IPS DF 4.7 (cell line): ENCODE measurements around the gene HERC4.
"Not testable (repeated sequence)": the region's sequence is repeated elsewhere in the genome, so short reads cannot be mapped to it uniquely, and the experiment has no call there.

Source experiments
- DNase-seq: peaks from one replicate; pipeline ENCODE4 v3.0.0-alpha.2; 2013; ENCODE audit warnings: low spot score; ENCODE audit errors: extremely low read depth

Gene HERC4

DNA sequence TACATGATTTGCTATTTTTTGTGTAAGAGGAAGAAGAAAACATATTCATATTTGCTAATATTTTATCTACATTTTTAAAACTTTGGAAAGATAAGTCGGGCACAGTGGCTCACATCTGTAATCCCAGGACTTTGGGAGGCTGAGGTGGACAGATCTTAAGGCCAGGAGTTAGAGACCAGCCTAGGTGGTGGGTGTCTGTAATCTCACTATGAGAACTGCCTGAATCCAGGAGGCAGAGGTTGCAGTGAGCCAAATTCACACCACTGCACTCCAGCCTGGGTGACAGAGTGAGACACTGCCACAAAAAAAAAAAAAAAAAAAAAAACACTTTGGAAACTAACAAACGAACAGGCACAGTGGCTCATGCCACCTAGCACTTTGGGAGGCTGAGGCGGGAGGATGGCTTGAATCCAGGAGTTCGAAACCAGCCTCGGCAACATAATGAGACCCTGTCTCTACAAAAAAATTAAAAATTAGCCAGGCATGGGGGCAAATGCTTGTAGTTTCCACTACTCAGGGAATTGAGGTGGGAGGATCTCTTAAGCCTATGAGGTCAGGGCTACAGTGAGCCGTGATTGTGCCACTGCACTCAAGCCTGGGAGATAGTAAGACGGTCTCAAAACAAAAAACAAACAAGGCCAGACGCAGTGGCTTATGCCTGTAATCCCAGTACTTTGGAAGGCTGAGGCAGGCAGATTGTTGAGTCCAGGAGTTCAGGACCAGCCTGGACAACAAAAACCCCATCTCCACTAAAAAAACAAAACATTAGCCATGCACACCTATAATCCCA lies 25.6 kb downstream of the HERC4 start:
- no peak for DNase-seq

GRCh38 chr10:68047554-68048327 lies 27.3 kb downstream of the HERC4 start:
- no peak for DNase-seq

GRCh38 chr10:68047122-68047521 lies 28.0 kb downstream of the HERC4 start:
- no peak for DNase-seq

DNA sequence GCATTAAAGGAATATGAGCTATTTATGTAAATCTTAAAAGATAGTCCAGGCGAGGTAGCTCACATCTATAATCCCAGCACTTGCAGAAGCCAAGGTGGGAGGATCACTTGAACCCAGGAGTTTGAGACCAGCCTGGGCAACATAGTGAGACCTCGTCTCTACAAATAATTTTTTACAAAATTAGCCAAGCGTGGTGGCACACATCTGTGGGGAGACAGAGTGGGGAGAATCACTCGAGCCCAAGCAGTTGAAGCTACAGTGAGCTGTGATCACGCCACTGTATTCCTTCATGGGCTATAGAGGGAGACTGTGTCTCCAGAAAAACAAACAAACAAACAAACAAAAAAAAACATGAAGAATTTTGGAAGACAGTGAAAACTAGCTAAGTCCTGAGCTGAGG lies 28.4 kb downstream of the HERC4 start:
- no peak for DNase-seq

DNA sequence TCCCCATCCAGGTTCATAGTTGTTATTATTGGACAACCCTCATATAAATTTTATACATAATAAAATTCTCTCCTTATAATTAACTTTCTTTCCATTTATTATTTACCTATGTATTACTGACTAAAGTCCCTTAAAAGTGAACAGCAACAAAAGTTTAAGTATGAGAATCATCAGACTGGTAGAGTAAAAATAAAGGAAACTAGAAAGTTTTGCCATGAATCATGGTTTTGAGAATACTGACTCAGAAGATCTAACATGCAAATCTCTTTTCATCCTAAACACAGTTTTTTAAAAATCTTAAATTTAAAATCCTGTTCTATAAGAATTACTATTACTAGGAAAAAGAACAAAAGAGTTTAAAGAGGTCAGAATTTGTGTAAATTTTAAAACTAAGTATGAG lies 32.1 kb downstream of the HERC4 start:
- DNase-seq, result no peak

DNA sequence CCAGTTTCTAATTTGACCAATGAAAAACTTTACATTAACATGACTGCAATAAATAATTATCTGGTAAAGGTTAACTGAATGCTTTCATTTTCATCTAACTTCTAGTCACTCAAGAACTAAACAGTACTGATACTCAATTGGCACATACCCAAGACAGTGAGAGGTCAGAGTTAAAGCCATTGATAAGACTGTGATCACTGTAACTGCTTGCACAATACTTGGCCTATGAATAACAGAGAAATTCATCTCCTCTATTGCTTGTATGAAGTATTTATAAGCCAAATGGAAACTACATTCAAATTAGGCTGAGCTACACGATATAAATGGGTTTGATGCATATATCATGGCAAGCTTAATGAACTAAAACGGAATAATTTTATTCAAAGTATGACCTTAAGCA lies 43.0 kb downstream of the HERC4 start:
- no peak for DNase-seq

DNA sequence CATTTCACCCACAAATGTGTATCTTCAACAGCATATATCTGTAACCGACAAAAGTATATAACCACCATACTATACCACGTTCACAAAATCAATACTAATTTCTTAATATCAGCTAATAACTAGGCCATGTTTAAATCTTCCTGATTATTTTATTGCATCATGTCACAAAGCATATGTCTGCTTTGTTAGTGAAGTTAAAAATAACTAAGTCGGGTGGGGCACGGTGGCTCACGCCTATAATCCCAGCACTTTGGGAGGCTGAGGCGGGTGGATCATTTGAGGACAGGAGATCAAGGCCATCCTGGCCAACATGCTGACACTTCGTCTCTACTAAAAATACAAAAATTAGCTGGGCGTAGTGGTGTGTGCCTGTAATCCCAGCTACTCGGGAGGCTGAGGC lies 47.7 kb downstream of the HERC4 start:
- DNase-seq, result no peak

GRCh38 chr10:68023292-68023691 lies 51.8 kb downstream of the HERC4 start:
- no peak for DNase-seq

GRCh38 chr10:68022324-68022723 lies 52.8 kb downstream of the HERC4 start:
- not testable (repeated sequence) for DNase-seq

GRCh38 chr10:68016519-68016918 lies 58.6 kb downstream of the HERC4 start:
- DNase-seq, result not testable (repeated sequence)

DNA sequence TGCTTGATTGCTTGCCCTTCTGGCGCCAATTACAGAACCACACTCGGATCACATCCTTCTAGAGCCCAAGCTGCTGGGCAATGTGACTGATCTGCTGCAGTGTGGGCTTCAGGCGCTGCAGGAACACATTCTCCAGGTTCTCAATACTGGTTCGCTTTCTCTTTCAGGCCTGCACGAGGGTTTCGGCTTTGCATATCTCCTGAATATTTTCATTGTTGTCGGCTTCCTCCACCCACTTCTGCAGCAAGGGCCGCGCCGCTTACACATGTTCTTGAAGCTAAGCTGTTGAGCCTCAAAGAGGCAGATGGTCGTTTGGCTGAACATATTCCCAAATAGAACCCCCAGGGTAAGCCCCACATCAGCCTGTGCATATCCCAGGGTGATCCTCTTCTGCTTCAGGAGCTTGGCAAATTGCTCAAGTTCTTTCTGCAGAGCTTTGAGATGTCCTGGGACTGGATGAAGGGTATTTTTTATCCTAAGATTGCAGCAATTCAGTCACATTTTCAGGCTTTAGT lies 64.6 kb downstream of the HERC4 start:
- no peak for DNase-seq

GRCh38 chr10:68007356-68007755 lies 67.7 kb downstream of the HERC4 start:
- no peak for DNase-seq

DNA sequence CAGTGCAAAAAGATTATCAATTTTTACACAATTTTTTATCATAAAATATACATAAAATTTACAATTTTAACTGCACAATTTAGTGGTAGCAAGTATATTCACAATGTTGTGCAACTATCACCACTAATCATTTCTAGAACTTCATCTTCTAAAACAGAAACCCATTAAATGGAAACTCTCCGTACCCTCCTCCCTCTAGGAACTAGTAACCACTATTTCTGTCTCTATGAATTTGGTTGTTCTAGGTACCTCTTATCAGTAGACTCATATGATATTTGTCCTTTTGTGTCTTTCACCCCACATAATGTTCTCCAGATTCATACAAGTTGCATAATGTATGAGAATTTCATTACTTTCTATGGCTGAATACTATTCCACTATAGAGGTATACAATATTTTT lies 73.5 kb downstream of the HERC4 start:
- no peak for DNase-seq

DNA sequence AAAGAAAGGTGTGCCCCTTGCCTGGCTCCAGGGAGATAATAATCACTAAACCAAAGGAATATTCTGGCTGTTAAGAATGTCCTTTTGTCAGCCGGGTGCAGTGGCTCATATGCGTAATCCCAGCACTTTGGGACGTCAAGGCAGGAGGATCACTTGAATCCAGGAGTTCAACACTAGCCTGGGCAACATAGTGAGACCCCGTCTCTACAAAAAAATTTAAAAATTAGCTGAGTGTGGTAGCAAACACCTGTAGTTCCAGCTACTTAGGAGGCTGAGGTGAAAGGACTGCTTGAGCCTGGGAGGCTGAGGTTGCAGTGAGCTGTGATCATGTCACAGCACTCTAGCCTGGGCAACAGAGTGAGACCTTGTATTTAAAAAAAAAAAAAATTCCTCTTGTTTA lies 74.1 kb downstream of the HERC4 start:
- DNase-seq, result no peak

DNA sequence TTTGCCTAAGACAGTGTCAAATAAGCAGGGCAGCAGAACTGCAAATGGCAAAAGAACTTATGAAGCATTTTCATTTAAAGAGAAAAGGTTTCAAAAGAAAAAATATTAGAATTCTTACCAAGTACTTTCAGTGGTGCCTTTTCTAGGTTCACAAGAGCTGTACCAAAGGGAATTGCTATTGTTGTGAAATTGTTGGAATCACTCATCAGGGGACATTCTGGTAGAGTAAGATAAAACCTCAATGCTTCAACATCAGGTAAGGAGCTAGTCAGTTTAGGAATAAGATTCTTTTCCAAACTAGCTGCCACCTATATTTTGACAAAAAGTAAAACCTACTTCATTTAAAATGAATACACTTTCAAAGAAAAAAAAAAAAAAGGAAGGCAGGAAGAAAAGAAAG lies 85.0 kb downstream of the HERC4 start:
- no peak for DNase-seq

GRCh38 chr10:67988606-67989005 lies 86.5 kb downstream of the HERC4 start:
- no peak for DNase-seq

DNA sequence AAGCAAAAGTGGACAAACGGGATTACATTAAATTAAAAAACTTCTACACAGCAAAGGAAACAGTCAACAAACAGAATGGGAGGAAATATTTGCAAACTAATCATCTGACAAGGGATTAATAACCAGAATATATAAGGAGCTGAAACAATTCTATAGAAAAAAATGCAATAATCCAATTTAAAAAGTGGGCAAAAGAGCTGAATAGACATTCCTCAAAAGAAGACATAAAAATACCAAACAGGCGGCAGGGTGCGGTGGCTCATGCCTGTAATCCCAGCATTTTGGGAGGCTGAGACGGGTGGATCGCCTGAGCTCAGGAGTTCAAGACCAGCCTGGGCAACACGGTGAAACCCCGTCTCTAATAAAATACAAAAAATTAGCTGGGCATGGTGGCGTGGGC lies 92.5 kb downstream of the HERC4 start:
- not testable (repeated sequence) for DNase-seq

- no peak for DNase-seq
Observed at GRCh38 chr10:67978749-67979148, 96.3 kb downstream of the HERC4 start.

DNA sequence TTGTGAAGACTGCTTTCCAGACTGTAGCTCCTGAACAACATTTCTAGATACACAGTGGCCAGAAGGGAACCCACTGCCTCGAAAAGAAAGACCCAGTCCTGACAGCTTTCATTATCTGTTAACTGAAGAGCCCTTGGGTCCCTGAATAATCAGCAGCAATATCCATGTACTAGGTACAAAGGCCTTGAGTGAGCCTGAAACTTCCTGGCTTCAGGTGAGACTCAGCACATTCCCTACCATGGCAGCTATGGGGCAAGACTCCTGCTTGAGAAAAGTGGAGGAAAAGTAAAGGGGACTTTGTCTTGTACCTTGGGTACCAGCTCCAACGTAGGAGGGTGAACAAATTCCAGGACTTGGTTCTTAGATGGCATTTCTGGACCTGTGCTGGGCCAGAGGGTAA lies 97.8 kb downstream of the HERC4 start:
- DNase-seq, result no peak

GRCh38 chr10:67976292-67977245 lies 98.5 kb downstream of the HERC4 start:
- no peak for DNase-seq

DNA sequence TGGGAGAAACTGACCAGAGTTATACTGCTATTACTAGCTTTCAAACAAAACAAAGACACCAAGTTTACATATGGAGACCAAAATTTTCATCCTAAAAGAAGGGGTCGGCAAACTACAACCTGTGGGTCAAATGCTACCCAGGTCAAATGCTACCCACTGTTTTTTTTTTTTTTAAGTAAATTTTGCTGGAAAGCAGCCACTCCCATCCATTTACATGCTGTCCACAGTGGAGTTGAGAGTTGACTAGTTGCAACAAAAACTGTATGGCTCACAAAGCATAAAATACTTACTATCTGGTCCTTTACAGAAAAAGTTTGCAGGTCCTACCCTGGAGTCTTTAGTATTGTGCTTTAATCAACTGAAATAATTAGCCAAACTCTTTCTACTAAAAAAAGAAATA lies 99.2 kb downstream of the HERC4 start:
- no peak for DNase-seq

- no peak for DNase-seq
Observed at GRCh38 chr10:67971311-67971710, 103.8 kb downstream of the HERC4 start.
